Adrenal gland (tissue), 5 donors: ENCODE data around the gene XPO4.

Source experiments
- CTCF ChIP-seq, 6 experiments: fragments of 450-650 bp in 4 of 6; fragments of 200-600 bp in 2 of 6; sonication (generic) in 1 of 6; IDR thresholded peaks; 1 replicate in 5 of 6; 2 replicates in 1 of 6; pipeline versions ENCODE4 v1.5.1 to v1.8.0; 2016 to 2021; ENCODE audit warnings: antibody characterized with exemption in 6 of 6, mild to moderate bottlenecking in 2 of 6, moderate library complexity in 1 of 6
- POLR2A ChIP-seq, 2 donors: fragments of 450-650 bp; IDR thresholded peaks; one replicate each; pipeline ENCODE4 v1.6.1; 2017; ENCODE audit warnings: antibody characterized with exemption in 2 of 2, mild to moderate bottlenecking in 2 of 2, moderate library complexity in 1 of 2
- donor health status: DM: no; HTN: no; CAD: no.

- TF ChIP-seq POLR2A (IDR thresholded peaks at IDR 0.05) (no peak), CTCF (IDR thresholded peaks at IDR 0.05) (no peak)
Observed at GRCh38 chr13:20779405-20779804, 123.1 kb downstream of the XPO4 start.
